GM21786 (cell line): ENCODE results near the gene TRIM66.
"Not testable (repeated sequence)": the region's sequence is repeated elsewhere in the genome, so short reads cannot be mapped to it uniquely, and the experiment has no call there.

Source experiments
- ATAC-seq: cut with Tn5 transposase; IDR thresholded peaks from one replicate; pipeline ENCODE4 v1.9.1; 2021; ENCODE audit not compliant: unreplicated experiment

Gene TRIM66

DNA sequence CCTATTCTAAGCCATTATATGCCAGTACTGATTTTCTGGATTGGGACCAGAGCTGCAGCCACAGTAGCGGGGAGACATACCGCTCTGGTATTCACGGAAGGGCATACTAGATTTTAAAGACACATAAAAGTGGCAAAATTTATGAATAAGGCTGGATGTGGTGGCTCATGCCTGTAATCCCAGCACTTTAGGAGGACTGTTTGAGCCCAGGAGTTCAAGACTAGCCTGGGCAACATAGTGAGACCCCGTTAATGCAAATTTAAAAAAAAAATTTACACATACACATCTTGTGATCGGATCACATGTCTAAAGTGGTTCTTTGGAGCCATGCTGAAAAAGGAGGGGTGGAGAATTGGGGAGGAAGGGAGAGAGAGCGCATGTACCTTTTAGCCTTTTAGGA, 9.1 kb upstream of the TRIM66 start:
- ATAC-seq = no peak

DNA sequence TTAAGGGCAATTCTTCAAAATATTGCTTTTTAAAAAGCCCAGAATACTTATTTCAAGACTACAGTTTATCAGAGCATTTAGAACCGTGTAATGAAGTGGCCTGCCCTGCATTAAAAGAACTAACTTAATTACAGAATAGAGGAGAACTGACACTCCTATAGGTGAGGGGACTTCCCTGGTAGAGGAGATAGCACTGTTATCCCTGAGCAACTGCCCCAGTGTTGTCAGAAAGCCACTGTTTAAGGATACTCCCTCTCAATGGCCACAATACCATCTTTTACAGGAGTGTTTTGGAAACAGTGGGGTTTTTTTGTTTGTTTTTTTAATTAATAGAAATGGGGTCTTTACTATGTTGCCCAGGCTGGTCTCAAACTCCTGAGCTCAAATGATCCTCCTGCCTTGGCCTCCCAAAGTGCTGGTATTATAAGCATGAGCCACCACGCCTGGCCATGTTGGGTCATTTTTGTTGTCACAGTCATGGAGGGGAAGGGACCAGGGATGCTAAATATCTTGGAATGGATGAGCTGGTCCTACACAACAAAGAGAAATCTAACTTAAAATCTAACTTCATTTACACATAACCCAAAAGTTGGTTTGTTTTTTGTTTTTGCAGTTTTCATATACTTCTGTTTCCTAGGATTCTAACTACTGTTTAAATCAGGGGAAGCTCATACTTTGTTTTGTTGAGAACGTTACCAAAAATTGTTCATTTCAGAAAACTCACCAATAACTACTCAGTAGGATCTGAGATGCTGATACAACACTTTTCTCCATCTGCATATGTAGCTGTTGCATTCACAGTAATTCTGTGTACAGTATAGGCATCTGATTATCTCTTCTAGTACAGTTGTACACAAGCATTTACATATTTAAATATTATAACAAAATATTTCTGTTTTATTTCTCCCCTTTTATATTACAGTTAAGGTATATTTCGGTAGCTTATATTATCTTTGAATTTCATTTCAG, 8.2 kb upstream of the TRIM66 start:
- ATAC-seq = no peak

DNA sequence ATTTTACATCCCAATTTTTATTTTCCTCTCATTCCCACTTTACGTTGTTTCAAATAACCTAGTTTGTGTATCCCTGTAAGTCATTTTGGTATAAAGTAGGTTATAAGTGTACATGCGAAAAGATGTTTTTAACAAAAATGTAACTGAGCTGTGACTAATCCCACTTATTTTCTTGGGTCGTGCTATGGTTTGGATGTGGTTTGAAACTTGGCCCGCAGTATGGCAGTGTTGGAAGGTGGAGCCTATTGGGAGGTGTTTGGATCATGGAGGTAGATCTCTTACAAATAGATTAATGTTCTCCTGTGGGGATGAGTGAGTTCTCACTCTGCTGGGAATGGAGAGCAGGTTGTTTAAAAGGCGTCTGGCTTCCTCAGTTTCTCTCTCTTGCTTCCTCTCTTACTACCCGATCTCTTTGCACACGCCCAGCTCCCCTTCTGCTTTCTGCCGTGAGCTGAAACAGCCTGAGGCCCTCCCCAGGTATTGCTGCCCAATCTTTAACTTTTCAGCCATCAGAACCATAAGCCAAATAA, 7.3 kb upstream of the TRIM66 start:
- no peak for ATAC-seq

DNA sequence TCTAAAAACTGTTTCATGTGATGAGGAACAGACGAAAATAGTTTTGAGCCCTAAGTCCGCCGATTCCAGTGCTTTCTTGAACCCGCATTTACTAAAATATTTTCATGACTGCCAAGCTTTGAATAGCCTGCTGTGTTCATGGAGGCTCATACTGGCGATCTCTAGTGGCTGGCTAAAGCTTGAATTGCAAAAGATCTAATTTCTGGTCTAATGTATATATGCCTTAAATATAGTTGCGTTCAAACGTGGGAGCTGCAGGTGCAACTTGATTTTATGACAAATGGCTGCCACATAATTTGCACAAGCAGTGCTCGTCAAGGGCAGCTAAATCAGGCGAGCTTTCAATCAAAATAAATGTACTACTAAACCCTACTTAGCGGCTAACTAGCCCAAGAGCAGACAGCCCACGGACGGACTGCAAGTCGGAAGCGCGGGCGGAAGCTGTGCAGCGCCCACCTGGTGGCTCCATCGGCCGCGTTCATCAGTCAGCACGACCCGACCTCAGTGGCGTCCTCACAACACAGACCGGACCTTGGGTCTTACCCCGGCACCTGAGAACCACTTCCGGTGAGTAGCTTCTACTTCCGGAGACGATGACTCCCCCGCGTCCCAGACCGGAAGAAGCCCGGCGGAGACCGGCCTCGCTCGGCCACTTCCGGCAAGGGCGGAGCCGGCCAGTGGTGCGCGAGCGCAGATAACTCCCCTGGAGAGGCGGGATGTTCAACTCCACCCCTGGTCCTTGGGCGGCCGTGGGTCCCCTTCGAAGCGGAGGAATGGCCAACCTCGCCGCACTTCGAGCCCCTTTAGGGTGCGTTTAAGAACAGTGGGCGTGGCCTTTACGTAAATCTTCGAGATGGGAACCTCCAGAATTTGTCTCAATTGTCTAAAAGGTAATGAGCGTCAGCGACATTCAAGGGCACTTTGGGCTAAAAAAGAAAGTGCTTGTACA, 6.2 kb upstream of the TRIM66 start:
- peak; percentile 93 for ATAC-seq

DNA sequence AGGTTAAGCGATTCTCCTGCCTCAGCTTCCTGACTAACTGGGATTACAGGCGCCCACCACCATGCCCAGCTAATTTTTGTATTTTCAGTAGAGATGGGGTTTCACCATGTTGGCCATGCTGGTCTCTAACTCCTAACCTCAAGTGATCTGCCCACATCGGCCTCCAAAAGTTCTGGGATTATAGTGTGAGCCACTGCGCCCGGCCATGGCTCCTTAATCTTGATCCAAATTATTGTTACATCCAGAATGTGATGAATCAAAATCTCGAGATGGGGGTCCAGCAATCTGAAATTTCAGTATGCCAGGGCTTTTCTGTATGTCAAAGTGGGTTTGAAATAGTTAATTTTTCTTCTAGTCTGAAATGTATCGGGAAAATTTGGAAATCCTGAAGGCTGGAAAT, 3.9 kb upstream of the TRIM66 start:
- no peak for ATAC-seq

DNA sequence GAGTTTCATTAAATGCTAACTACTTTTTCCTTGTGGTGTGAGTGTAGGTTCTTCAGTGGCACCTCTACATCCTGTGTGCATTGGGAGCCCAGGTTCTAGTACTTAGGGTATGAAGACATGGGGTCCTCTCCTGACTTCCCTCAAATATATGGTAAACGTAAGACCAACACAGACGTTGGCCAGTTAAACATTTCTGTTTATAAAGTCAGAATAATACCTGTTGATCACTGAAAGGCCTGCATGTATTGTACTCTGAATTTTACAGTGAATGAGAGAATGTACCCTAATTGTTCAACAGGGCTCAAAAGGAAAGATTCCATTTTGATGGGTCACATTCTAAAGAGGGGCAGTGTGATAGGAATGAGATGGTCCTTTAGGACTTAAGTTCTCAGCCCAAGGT, 3.4 kb upstream of the TRIM66 start:
- no peak for ATAC-seq

DNA sequence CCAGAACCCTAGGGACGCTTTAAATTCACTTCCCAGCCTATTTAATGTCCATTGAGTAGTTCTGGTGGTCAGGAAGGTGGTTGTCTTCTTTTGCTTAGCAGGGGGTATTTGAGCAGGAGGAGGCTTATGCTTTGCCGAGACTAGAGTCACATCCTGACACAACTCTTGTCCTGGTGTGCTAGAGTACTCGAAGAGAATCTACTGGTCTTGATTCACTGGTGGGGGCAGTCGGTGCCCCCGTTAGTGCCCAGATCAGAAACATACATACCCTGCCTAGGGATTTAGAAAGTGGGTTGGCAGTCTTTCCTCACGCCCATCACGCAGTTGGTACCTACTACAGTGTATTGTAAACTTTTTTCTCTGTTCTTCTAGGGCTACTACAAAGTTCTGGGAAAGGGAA, 2.8 kb upstream of the TRIM66 start:
- no peak for ATAC-seq

DNA sequence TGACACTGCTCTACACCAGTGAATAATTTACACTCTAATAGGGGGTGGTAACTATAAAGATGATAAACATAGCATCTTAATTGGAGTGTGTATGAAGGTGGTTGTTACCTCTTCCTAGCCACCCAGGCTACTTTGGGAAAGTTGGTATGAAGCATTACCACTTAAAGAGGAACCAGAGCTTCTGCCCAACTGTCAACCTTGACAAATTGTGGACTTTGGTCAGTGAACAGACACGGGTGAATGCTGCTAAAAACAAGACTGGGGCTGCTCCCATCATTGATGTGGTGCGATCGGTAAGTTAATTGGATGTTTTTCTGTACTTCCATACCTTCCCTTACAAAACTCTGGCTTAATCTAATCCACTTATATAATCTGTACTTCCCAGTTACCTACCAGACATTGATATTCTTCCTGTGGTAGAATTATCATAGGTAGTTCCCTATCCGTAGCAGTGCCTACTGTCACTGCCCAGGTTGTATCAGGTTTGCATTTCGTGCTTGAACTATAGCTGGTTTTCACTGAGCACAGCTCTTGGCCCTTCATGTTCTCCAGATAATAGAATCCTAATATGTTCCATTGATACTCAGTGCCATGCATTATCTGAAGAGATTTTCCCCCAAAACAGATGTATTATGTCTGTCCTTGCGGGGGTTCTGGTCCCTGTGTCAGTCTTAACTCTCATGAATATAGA, 2.3 kb upstream of the TRIM66 start:
- no peak for ATAC-seq

DNA sequence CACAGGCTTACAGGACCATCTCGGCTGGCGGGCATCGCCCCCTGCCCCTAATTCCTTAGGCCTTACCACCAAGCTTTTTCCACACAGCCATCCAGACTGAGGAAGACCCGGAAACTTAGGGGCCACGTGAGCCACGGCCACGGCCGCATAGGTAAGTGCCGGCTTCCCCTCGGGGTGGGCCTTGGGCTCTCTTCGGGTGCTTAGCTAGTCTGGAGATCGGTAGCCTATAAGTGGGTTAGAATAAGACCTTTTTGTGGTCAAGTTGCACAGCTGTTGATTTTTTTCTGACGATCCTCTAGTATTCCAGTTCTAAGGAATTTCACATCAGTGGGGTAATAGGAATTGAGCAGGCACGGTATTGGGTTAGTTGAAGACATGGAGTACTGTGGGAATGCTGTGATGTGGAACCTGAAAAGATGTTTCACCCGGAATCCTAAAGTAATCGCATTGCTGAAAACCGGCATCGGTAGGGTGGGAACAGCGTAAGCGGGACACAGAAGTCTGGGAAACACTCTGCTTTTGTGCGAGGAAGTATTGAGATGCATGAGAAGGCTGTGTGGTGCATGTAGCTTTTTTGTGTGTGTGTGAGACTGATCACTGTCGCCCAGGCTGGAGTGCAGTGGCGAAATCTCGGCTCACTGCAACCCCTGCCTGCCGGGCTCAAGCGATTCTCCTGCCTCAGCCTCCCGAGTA, 796 bp upstream of the TRIM66 start:
- ATAC-seq = no peak

DNA sequence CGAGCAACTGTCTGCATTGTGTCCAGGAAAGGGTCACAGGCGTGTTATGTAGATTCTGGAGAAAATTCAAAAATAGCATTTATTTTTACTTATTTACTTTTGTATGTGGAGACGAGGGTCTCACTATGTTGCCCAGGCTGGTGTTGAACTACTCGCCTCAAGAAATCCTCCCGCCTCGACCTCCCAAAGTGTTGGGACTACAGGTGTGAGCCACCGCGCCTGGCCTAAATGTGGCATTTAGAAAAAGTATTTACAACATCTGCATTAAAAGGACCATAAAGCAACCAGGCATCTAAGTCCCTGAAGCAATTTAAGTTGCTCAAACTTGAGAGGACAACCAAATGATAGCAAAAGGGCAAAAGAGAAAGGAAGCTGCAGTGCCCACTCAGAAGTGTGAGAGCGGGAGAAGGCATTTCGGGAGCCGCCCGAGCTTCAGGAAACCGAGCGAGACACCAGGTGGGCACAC, 595 bp downstream of the TRIM66 start:
- no peak for ATAC-seq

DNA sequence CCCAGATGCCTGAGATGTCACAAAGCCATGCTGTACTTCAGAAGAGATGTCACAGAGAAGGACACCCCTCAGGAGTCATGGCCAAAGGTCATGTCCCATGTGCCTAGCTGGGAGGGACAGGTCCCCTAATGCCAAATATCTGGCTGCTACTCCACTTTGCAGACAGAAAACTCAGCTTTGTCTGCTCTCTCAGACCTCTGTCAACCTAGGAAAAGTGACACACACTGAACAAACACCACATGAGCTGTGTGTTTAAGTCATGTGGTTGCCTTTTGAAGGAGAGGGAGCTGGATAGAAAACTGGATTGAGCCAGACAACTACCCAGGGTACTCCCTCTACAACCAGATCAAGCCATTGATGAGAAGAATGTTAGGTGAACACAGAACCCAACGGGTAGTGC, 3.5 kb downstream of the TRIM66 start:
- ATAC-seq = no peak

DNA sequence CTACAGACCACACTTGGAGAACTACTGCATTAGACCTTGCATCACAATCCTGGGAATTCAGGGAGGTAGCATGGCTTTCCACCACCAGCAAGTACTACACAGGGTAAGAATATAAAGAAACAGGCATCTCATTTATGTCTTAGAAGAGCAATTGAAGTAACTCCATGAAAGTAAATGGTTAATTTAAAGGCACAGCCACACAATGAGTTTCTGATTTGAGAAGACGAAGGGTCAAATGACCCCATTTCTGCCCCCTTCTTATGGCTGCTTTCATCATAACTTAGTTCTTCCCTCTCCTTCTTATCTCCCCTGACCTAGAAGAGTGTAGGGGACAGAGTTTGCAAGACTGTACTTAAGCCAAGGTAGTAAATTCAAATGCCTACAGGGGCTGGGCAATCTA, 6.0 kb downstream of the TRIM66 start:
- no peak for ATAC-seq

DNA sequence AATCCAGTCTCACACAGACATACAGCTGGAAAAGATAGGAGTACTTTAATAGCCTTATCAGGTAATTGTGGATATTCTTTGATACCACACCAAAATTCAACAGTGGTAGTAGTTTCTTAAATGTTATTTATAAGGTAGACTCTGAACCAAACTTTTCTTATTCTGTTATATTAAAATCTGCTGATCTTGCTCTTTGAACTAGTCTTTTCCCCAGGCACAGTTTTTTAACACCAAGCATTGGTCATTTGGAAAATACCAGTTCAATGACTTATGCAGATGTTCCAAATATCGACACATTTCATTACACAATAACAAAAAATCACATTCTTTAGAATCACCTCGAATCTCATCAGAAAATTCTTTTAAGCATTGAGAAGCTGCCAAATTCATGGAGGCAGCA, 7.6 kb downstream of the TRIM66 start:
- no peak for ATAC-seq

DNA sequence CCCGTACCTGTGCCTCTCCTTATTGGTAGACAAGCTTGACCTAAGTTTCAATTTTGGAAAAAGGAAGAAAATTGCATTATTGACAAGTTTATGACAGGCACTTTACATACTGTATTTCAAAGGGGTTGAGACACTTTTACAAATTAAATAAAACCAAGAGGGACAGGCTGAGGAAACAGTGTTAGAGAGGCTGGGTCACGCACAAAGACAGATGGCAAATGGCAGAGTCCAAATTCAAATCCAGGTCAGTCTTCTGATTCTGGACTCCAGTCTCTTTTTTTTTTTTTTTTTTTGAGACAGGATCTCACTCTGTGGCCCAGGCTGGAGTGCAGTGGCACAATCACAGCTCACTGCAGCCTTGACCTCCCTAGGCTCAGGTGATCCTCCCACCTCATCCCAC, 10.1 kb downstream of the TRIM66 start:
- ATAC-seq = no peak

DNA sequence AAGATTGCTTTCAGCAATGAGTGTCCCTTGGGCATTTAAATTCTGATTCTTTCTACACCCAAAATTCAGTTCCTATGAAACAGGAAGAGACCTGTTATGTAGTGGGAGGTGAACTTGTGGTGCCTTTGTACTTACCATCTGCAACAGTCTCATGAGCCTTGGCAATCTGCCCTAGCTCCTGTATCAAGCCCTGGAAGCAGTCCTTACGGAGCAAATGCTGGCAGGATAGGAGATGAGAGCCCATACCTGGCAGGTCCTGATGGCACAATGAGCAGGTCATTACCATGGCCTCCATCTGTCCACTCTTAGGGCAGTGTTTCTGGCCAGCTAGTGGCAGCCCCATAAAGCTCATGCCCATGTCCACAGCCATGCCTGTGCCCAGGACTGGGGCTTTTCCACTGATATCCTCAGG, 10.8 kb downstream of the TRIM66 start:
- ATAC-seq = no peak

DNA sequence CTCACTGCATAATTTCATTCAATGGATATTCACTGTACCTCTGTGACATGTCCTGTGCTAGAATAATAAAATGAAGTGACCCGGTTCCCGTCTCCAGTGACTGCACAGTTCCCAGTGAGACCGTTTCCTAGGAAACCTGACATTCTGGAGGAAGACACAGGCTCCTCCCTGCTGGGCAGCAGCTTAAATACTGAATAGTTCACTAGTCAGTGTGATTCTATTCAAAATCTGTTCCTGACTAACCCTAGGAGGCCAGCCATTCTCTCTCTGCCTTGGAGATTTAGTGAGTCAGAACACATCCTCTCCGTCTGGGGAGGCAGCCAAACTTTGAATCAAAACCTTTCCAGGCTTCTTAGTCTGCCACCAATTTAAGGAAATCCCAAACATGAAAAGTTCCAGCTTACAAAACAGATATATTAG, 11.3 kb downstream of the TRIM66 start:
- ATAC-seq = no peak

DNA sequence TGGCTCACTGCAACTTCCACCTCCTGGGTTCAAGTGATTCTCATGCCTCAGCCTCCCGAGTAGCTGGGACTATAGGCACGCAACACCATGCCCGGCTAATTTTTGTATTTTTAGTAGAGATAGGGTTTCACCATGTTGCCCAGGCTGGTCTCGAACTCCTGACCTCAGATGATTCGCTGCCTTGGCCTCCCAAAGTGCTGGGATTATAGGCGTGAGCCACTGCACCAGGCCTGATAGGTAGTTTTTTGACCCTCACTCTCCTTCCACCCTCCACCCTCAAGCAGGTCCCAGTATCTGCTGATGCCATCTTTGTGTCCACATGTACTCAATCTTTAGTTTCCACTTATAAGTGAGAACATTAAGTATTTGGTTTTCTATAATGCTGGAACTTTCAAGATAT, 12.4 kb downstream of the TRIM66 start:
- not testable (repeated sequence) for ATAC-seq

DNA sequence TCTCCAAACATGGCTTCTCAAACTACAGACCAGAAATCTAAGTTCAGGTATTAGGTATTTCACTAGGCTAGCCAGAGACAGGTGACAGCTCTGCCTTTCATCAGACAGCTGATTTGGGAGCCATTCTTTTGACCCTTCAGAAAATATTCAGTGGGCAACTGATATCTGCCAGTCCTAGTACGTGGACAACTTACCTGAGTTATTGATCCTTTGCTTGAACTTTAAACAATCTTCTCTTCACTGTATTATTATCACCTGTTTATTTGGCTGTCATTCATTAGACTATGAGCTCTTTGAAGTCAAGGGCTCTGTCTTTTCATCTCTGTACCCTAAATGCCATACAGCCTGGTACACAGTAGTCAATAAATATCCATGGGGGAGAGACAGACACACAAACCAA, 17.2 kb downstream of the TRIM66 start:
- no peak for ATAC-seq

DNA sequence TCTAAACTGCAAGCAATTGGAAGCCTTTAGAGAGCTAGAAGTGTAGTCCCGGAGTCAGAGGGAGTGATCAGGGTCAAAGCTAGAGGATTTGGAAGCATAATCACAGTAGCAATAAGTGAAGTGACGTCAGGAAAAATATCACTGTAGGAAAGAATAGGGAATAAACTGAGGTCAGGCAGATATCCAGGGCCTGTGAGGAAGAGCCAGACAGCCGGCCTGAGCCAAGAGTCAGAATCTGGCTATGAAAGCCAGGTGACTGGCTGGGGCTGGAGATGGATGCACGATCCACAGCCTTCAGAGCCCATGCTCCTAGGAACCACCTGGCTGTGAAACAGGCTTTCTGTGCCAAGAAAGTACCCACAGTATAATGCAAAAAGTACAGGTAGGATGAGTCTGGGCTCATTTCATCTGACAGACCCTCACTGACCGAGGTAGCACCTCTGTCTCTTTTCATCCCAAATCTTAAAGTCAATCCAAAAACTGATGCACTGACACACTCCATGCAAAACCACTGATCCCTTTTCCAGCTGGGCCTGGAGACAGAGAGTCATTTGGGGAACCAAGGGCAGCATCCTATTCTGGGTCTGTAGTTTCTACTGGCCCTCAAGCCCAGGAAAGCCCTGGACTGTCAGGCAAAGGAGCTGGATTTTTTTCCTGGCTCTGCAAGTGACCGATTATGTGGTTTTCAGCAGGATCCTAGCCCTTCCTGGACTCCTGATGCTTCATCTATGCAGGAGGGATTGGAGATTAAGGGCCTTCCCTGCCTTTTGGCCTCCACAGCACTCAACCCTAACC, 21.3 kb downstream of the TRIM66 start:
- no peak for ATAC-seq
